Astrocyte of the spinal cord (primary cell): ENCODE data around the gene RPS8.

ENCODE experiments used
- DNase-seq: peaks from one replicate; pipeline ENCODE4 v3.0.0; 2011; ENCODE audit warnings: low read depth, low spot score
- H3K4me3 ChIP-seq: 2 replicates; pipeline ENCODE4 v1.5.1; 2011; ENCODE audit warnings: low read depth, mild to moderate bottlenecking, low read length, moderate library complexity
- CTCF ChIP-seq: IDR thresholded peaks from 2 replicates; pipeline ENCODE4 v1.5.1; 2012; ENCODE audit warnings: low read depth, mild to moderate bottlenecking, low read length, inconsistent platforms
- in situ Hi-C: cut with HindIII; loops from 2 replicates; pipeline ENCODE4 v1.10.0; 2017; ENCODE audit warnings: low sequenced_read_pairs

The RPS8 gene

GRCh38 chr1:44778705-44779576, 3.6 kb downstream of the RPS8 start:
- no peak overlapping the region for H3K4me3 ChIP-seq
- in situ Hi-C loops, result no loop called here
- no peak for DNase-seq
- TF ChIP-seq CTCF, result no peak

- in situ Hi-C loops, result no loop called here
- no peak for TF ChIP-seq CTCF
- no peak overlapping the region for H3K4me3 ChIP-seq
- no peak for DNase-seq
These were observed 5.3 kb downstream of the RPS8 start for GRCh38 chr1:44780583-44781121.

- DNase-seq, result no peak
- no peak for TF ChIP-seq CTCF
- in situ Hi-C loops, result no loop called here
- H3K4me3 ChIP-seq, result peak overlapping the region; percentile 26
These were observed 8.4 kb downstream of the RPS8 start for GRCh38 chr1:44783697-44784093.

GRCh38 chr1:44784094-44785028, 9.0 kb downstream of the RPS8 start:
- DNase-seq, result no peak
- H3K4me3 ChIP-seq, result peak overlapping the region; percentile 26
- peak; percentile 12 for TF ChIP-seq CTCF
- in situ Hi-C loops, result no loop called here

GRCh38 chr1:44785029-44785380, 9.7 kb downstream of the RPS8 start:
- no peak overlapping the region for H3K4me3 ChIP-seq
- DNase-seq, result no peak
- in situ Hi-C loops, result no loop called here
- no peak for TF ChIP-seq CTCF

- in situ Hi-C loops, result no loop called here
- peak overlapping the region; percentile 27 for H3K4me3 ChIP-seq
- no peak for TF ChIP-seq CTCF
- DNase-seq, result no peak
These were observed 10.3 kb downstream of the RPS8 start for GRCh38 chr1:44785501-44786137.
